DMS53 (cell line): ENCODE measurements around the gene OR2L13.
A peak's percentile ranks its signal among the peaks of the same experiment; 100 is the strongest.
"Not testable (repeated sequence)": the region's sequence is repeated elsewhere in the genome, so short reads cannot be mapped to it uniquely, and the experiment has no call there.

Source experiments
- DNase-seq: peaks from one replicate; lab custom pipeline; 2025; lab: John Stamatoyannopoulos, UW

OR2L13 gene

GRCh38 chr1:248094884-248095283 is at the start of gene OR2L13:
OR2L13 (plus strand) TSS chr1:248095184; CDS start chr1:248099376, 4,192 bp downstream.
- DNase-seq = peak; percentile 8

GRCh38 chr1:248045209-248045608 is 49.8 kb upstream of the OR2L13 start:
- no peak for DNase-seq

- no peak for DNase-seq
These were observed 48.4 kb upstream of the OR2L13 start, which contains the start of gene OR2L3 for GRCh38 chr1:248046536-248046935. OR2L3 (plus strand) TSS chr1:248046836; CDS start chr1:248060682, 13,846 bp downstream.

GRCh38 chr1:248047008-248047407 is 48.0 kb upstream of the OR2L13 start:
- DNase-seq = no peak

- no peak for DNase-seq
These were observed 40.3 kb upstream of the OR2L13 start for GRCh38 chr1:248054671-248055070.

- no peak for DNase-seq
These were observed 39.7 kb upstream of the OR2L13 start for GRCh38 chr1:248055261-248055660.

GRCh38 chr1:248065071-248065470 is 29.9 kb upstream of the OR2L13 start:
- DNase-seq = no peak

- no peak for DNase-seq
These were observed 29.4 kb upstream of the OR2L13 start for GRCh38 chr1:248065604-248066003.

- DNase-seq = not testable (repeated sequence)
These were observed 11.1 kb upstream of the OR2L13 start for GRCh38 chr1:248083864-248084263.

GRCh38 chr1:248098529-248098928 is 3.5 kb downstream of the OR2L13 start:
- DNase-seq = no peak

GRCh38 chr1:248102847-248103246 is 7.9 kb downstream of the OR2L13 start:
- no peak for DNase-seq

- DNase-seq = peak; percentile 49
These were observed 16.2 kb downstream of the OR2L13 start for GRCh38 chr1:248111157-248111556.

- no peak for DNase-seq
These were observed 19.9 kb downstream of the OR2L13 start for GRCh38 chr1:248114890-248115289.

- DNase-seq = no peak
These were observed 32.7 kb downstream of the OR2L13 start for GRCh38 chr1:248127653-248128052.

GRCh38 chr1:248136811-248137210 is 41.8 kb downstream of the OR2L13 start:
- no peak for DNase-seq

- no peak for DNase-seq
These were observed 45.9 kb downstream of the OR2L13 start for GRCh38 chr1:248140846-248141245.

- DNase-seq = no peak
These were observed 48.3 kb downstream of the OR2L13 start for GRCh38 chr1:248143311-248143710.

- no peak for DNase-seq
These were observed 49.7 kb downstream of the OR2L13 start, which contains the start of gene OR2M5 for GRCh38 chr1:248144513-248145198. OR2M5 (plus strand) TSS chr1:248145148; CDS start chr1:248145148, 0 bp downstream.
